Karpas-422 (cell line): Measurements from ENCODE around the gene KCNIP4. TPM values are rescaled to one million over a fixed set of nuclear protein-coding genes. Genes with fewer than 3 reads are reported as not detected.

Experiments used
- DNase-seq: peaks from one replicate; pipeline ENCODE4 v3.0.0-alpha.2; 2015
- H2AFZ ChIP-seq: fragments of 200-600 bp; sonication (generic); 2 replicates; pipeline ENCODE4 v1.6.1; 2014; ENCODE audit warnings: antibody characterized with exemption, low read length, mixed read lengths
- H3K27ac ChIP-seq: fragments of 200-600 bp; sonication (generic); 2 replicates; pipeline ENCODE4 v1.5.1; 2014; ENCODE audit warnings: mild to moderate bottlenecking, low read length, moderate library complexity
- H3K27me3 ChIP-seq: fragments of 200-600 bp; sonication (generic); 2 replicates; pipeline ENCODE4 v1.6.1; 2014; ENCODE audit warnings: low read length, mixed read lengths
- H3K36me3 ChIP-seq: fragments of 200-600 bp; sonication (generic); 2 replicates; pipeline ENCODE4 v1.6.1; 2014; ENCODE audit warnings: low read length, mixed read lengths; ENCODE audit not compliant: insufficient read depth
- H3K4me1 ChIP-seq: fragments of 200-600 bp; sonication (generic); 2 replicates; pipeline ENCODE4 v1.6.1; 2014; ENCODE audit warnings: mild to moderate bottlenecking, low read length, mixed read lengths
- H3K4me2 ChIP-seq: fragments of 200-600 bp; sonication (generic); 2 replicates; pipeline ENCODE4 v1.6.1; 2014; ENCODE audit warnings: low read length, low read depth, mild to moderate bottlenecking; ENCODE audit not compliant: poor library complexity, severe bottlenecking
- H3K4me3 ChIP-seq: fragments of 200-600 bp; sonication (generic); 2 replicates; pipeline ENCODE4 v1.5.1; 2014; ENCODE audit warnings: mild to moderate bottlenecking, antibody characterized with exemption, low read length, mixed read lengths
- H3K79me2 ChIP-seq: fragments of 200-600 bp; sonication (generic); 2 replicates; pipeline ENCODE4 v1.6.1; 2014; ENCODE audit warnings: mild to moderate bottlenecking, low read length, mixed read lengths
- H3K9ac ChIP-seq: fragments of 200-600 bp; sonication (generic); 2 replicates; pipeline ENCODE4 v1.6.0; 2014; ENCODE audit warnings: low read length
- H3K9me2 ChIP-seq: fragments of 200-600 bp; sonication (generic), shearing (Covaris generic); replicated peaks from 2 replicates; pipeline ENCODE4 v1.6.0; 2014; ENCODE audit warnings: mild to moderate bottlenecking, low read length, moderate library complexity; ENCODE audit not compliant: insufficient read depth
- H3K9me3 ChIP-seq: fragments of 300-700, 200-600 bp; sonication (generic); 2 replicates; pipeline ENCODE4 v1.6.1; 2014; ENCODE audit warnings: low read length, mixed read lengths
- H4K20me1 ChIP-seq: fragments of 200-600 bp; sonication (generic); 2 replicates; pipeline ENCODE4 v1.6.1; 2014; ENCODE audit warnings: mild to moderate bottlenecking, antibody characterized with exemption, low read length, low read depth; ENCODE audit not compliant: insufficient read depth
- total RNA-seq: library from RNA; depleted of rRNA; stranded (reverse); fragments of >200 nt; shearing (Covaris generic); gene quantifications from 2 replicates; pipeline ENCODE4 v1.2.3, GENCODE V29; 2014; ENCODE audit warnings: low replicate concordance

Gene KCNIP4
- total RNA-seq, 1 experiment from 2014 or later = not detected

DNA sequence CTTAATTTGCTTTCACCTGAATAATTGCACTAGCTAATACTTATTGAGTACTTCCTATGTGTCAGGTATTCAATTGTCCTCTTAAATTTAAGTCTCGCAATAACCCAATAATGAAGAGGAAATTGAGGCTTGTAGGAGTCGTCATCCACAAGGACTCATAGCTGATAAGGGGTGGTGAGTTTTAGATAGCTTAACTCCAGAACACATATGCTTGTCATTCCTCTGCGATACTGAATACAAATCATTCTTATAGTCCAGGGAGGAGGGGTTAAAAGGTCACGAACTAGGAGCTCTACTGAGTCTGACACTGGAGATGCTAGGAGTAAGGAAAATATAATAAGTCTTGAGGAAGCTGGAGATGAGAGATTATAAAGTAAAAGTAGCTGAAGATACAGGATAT lies 1249.8 kb downstream of the KCNIP4 start:
- Histone ChIP-seq H3K27ac (no peak overlapping the region), H2AFZ (no peak overlapping the region), H3K79me2 (peaks cover 35% of the 10 kb centered on the region), H3K27me3 (no peaks in the 10 kb centered on the region), H3K9me3 (no peaks in the 10 kb centered on the region), H4K20me1 (no peaks in the 10 kb centered on the region), H3K4me1 (peaks cover 33% of the 10 kb centered on the region), H3K9ac (no peak overlapping the region), H3K9me2 (no peaks in the 10 kb centered on the region), H3K36me3 (no peaks in the 10 kb centered on the region), H3K4me3 (no peak overlapping the region), H3K4me2 (peak overlapping the region; percentile 85)
- no peak for DNase-seq

DNA sequence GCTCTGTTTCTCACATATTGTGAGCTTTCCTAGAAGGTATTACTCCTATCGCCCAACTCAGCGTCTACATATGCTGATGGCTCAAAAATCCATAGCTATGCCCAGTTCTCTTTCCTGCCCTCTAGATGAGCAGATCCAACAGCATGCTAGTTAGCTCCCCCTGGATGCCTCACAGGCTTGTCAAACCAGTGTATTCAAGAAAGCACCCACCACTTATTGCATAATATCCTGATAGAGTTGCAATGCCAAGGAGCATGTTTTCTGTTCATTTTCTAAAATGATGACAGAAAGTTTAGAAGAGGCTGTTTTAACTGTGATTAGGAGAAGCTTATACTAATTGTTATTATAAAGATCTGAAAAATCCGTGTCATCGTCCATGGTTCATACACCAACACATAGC lies 1250.2 kb downstream of the KCNIP4 start:
- Histone ChIP-seq H3K27ac (no peak overlapping the region), H3K36me3 (no peaks in the 10 kb centered on the region), H3K4me1 (peaks cover 33% of the 10 kb centered on the region), H3K4me3 (no peak overlapping the region), H3K79me2 (peaks cover 31% of the 10 kb centered on the region), H3K27me3 (no peaks in the 10 kb centered on the region), H3K9ac (no peak overlapping the region), H4K20me1 (no peaks in the 10 kb centered on the region), H3K9me3 (no peaks in the 10 kb centered on the region), H3K9me2 (no peaks in the 10 kb centered on the region), H2AFZ (no peak overlapping the region; the same call in 1 of the 2 replicates), H3K4me2 (no peak overlapping the region)
- no peak for DNase-seq

DNA sequence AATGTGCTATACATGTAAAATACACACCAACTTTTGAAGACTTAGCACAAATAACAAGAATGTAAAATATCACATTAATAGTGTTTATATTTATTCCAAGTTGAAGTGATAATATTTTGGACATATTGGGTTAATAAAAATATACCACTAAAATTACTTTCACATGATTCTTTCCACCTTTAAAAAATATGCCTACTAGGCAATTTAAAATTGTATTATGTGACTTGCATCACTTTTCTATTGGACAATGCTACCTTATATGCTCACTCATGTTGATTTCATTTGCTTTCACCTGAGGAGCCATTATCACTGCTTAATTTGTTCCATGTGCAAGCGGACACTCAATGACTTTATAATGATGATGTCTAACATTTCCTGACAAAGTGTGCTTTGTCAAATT lies 1251.8 kb downstream of the KCNIP4 start:
- Histone ChIP-seq H3K36me3 (no peaks in the 10 kb centered on the region), H4K20me1 (no peaks in the 10 kb centered on the region), H3K4me2 (no peak overlapping the region), H3K79me2 (peaks cover 15% of the 10 kb centered on the region), H3K9me2 (no peaks in the 10 kb centered on the region), H3K27me3 (no peaks in the 10 kb centered on the region), H3K4me1 (peaks cover 19% of the 10 kb centered on the region), H3K27ac (no peak overlapping the region), H2AFZ (no peak overlapping the region), H3K9ac (no peak overlapping the region), H3K4me3 (no peak overlapping the region), H3K9me3 (no peaks in the 10 kb centered on the region)
- no peak for DNase-seq

DNA sequence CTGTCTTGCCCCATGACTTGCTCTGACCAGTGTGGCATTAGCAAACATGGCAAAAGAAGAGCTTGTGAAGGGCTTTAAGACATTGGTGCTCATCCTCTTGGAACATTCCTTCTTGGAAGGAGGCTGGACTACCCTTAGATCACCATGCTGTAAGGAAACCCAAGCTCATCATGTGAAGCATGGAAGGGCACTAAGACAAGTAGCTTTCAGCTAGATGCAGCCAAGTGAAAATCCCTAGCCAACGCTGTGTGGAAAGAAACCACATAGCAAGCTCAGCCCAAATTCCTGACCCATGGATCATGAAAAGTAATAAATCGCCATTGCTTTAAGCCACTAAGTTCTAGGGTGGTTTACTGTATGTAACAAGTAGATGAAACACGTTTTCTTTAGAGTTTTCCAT lies 1260.7 kb downstream of the KCNIP4 start:
- H3K79me2 ChIP-seq = no peaks in the 10 kb centered on the region
- H3K4me3 ChIP-seq = no peak overlapping the region
- H3K4me1 ChIP-seq = no peaks in the 10 kb centered on the region
- no peaks in the 10 kb centered on the region for H3K36me3 ChIP-seq
- no peaks in the 10 kb centered on the region for H4K20me1 ChIP-seq
- no peak overlapping the region for H3K9ac ChIP-seq
- no peak for DNase-seq
- no peaks in the 10 kb centered on the region for H3K9me2 ChIP-seq
- H3K27me3 ChIP-seq = no peaks in the 10 kb centered on the region
- no peak overlapping the region for H3K4me2 ChIP-seq
- H2AFZ ChIP-seq = no peak overlapping the region
- H3K9me3 ChIP-seq = no peaks in the 10 kb centered on the region
- no peak overlapping the region for H3K27ac ChIP-seq

DNA sequence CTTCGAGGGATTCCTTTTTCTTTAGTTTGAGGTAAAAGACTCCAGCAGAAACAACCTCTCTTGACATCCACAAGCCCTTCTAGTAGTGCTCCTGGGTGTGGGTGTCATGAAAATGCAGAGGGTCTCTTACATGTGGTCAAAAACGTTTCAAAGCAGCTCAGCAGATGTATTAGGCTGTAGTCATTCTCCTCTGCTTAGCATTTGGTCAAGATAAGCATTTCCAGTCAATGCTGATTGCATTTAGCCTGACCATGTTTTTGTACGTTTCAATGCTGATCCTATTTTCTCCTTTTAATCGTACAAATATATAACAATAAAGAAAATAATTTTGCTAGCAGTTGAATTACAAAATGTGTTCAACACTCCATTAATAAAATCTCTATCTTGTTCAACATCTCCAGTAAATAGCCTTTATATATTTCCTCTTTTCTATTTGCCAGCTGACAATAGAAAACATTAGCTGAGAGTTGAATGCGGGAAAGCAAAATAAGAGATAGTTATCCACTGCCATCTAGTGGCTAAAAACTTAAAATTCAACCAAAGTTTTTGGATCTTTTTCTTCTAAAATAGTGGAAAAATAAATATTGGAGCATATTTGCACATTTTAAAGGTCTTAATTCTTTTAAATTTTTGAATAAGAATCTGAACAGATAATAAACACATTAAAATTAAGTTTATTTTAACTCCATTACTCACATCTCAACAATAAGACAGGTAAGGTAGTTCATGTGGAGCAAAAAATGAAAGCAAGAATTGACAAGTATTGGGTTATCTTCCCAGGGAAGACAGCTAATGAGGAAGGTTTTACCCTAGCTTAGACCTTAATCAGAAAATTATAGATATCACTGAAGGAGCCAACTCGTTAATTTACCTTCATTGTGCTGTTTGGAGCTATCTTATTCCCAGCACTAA lies 1263.5 kb downstream of the KCNIP4 start:
- H3K4me2 ChIP-seq = no peak overlapping the region
- no peaks in the 10 kb centered on the region for H3K27me3 ChIP-seq
- no peak overlapping the region for H3K27ac ChIP-seq
- peak; percentile 70 for DNase-seq
- H4K20me1 ChIP-seq = no peaks in the 10 kb centered on the region
- H3K9me2 ChIP-seq = no peaks in the 10 kb centered on the region
- no peaks in the 10 kb centered on the region for H3K36me3 ChIP-seq
- no peak overlapping the region for H3K9ac ChIP-seq
- H2AFZ ChIP-seq = no peak overlapping the region
- no peaks in the 10 kb centered on the region for H3K9me3 ChIP-seq
- no peak overlapping the region for H3K4me3 ChIP-seq
- no peaks in the 10 kb centered on the region for H3K4me1 ChIP-seq
- no peaks in the 10 kb centered on the region for H3K79me2 ChIP-seq

DNA sequence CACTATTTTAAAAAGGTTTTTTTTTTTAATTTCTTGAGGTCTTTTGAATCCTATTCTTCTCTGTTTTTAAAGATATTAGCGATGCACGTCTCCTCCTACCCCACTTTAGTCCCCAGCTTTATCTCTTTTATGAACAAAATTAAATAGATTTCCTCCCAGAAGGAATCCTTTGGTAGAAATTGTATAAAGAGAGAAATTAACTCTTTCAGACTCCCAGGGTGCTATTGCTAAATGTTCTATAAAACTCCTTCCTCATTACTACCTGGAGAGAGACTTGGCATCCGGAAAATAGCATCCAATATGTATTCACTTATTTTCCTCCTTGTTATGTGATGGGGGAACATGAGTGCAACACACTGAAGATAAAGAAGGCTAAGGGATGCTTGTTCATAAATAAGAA lies 1264.8 kb downstream of the KCNIP4 start:
- no peak for DNase-seq
- no peak overlapping the region for H3K27ac ChIP-seq
- H2AFZ ChIP-seq = no peak overlapping the region
- no peak overlapping the region for H3K4me3 ChIP-seq
- H3K9ac ChIP-seq = no peak overlapping the region
- no peaks in the 10 kb centered on the region for H3K27me3 ChIP-seq
- H3K79me2 ChIP-seq = no peaks in the 10 kb centered on the region
- no peak overlapping the region for H3K4me2 ChIP-seq
- no peaks in the 10 kb centered on the region for H3K36me3 ChIP-seq
- H3K4me1 ChIP-seq = no peaks in the 10 kb centered on the region
- H4K20me1 ChIP-seq = no peaks in the 10 kb centered on the region
- no peaks in the 10 kb centered on the region for H3K9me2 ChIP-seq
- H3K9me3 ChIP-seq = no peaks in the 10 kb centered on the region

DNA sequence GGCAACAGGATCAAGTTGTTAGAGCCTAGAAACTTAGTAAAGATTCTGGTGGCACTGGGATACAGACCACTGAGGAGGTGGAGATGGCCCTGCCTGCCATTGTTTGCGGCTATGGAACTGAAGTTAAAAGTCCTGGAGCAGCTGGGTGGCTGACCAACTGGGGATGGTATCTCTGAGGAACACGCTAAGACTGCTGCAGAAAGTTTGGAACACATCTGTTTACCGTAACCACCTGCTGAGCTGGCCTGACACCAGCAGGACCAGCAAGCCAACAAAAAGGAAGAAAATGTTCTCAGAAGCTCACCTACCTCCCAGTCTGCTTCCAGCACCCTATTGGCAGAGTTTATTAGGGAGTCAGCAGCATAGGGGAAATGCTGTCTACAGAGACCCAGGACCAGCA lies 1265.7 kb downstream of the KCNIP4 start:
- DNase-seq = no peak
- Histone ChIP-seq H2AFZ (no peak overlapping the region), H3K4me2 (no peak overlapping the region), H3K79me2 (no peaks in the 10 kb centered on the region), H3K36me3 (no peaks in the 10 kb centered on the region), H3K4me1 (no peaks in the 10 kb centered on the region), H3K27me3 (no peaks in the 10 kb centered on the region), H3K9me2 (no peaks in the 10 kb centered on the region), H3K27ac (no peak overlapping the region), H3K4me3 (no peak overlapping the region), H4K20me1 (no peaks in the 10 kb centered on the region), H3K9me3 (no peaks in the 10 kb centered on the region), H3K9ac (no peak overlapping the region)

DNA sequence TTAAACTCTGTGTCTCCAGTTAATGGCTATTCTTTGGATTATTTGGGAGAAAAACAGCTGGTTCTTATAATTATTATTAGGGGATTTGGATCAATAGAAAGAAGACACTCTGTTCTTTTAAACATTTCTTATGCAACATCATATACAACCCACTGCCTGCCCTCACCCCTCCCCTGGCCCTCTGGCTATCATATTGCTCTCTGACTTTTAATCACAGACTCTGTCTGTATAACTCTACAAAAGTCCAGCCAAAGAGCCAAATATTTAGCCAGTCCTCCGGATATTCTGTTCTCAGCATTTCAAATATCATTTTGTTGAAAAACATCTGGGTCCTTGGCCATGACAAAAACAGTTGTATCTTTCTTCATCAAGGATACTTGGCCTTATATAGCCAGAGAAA lies 1267.3 kb downstream of the KCNIP4 start:
- Histone ChIP-seq H3K27ac (no peak overlapping the region), H3K79me2 (no peaks in the 10 kb centered on the region), H3K9me2 (no peaks in the 10 kb centered on the region), H3K27me3 (no peaks in the 10 kb centered on the region), H3K4me2 (no peak overlapping the region), H2AFZ (no peak overlapping the region), H3K4me1 (no peaks in the 10 kb centered on the region), H3K9me3 (no peaks in the 10 kb centered on the region), H3K4me3 (no peak overlapping the region), H3K36me3 (no peaks in the 10 kb centered on the region), H3K9ac (no peak overlapping the region), H4K20me1 (no peaks in the 10 kb centered on the region)
- no peak for DNase-seq
